Measurements from ENCODE around the gene TAPT1.

The TAPT1 gene

DNA sequence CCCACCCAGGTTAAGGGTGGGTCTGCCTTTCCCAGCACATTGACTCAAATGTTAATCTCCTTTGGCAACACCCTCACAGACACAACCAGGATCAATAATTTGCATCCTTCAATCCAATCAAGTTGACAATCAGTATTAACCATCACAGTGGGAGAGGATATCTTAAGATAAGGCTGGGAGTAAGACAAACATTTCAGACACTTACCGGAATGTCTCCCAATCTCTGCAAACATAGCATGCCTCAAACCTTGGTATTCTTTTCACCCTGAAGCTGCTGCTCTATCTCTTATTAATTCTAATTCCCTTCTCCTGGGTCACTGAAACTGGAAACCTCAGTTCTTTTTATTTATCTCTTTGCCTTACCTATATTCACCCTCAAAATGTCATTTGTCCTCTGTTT lies 19.0 kb upstream of the TAPT1 start:
- no peak for DNase-seq

DNA sequence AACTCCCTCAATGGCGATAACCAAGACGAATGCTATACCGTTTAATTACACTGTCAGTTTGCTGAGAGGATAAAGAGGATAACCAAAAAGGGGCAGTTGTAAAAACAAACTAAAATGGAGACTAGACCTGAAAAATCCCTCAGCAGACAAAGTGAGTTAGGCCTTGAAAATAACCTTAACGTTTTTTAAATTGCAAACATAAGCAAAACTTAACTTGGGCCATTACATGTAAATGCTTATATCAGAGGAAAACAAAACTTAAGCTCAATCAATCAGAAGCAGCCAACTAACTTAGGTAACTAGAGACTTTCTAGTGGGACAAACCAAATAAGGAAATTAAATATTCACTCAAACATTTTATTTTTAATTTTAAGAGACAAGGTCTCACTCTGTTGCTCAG lies 17.0 kb upstream of the TAPT1 start:
- DNase-seq: no peak

DNA sequence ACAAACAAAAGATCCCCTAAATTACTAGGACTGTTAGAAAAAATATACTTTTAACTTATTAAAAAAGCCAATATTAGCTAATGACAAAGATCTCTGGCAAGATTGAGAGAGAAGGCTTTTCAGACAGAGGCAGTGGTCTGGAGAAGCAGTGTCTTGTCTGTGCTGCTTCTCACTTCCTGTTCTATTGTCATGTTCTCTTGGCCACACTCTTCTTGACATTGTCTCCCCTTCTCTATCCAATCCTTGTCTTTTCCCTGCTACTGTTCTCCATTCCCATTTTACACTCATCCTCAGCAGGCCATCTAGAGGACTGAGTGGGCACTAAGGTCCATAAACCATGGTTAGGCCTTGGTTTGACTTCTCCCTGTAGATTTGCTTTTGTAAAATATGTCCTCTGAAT lies 14.0 kb upstream of the TAPT1 start:
- no peak for DNase-seq

GRCh38 chr4:16239086-16239485 lies 12.8 kb upstream of the TAPT1 start:
- no peak for DNase-seq

GRCh38 chr4:16238327-16238726 lies 12.1 kb upstream of the TAPT1 start:
- DNase-seq: no peak

DNA sequence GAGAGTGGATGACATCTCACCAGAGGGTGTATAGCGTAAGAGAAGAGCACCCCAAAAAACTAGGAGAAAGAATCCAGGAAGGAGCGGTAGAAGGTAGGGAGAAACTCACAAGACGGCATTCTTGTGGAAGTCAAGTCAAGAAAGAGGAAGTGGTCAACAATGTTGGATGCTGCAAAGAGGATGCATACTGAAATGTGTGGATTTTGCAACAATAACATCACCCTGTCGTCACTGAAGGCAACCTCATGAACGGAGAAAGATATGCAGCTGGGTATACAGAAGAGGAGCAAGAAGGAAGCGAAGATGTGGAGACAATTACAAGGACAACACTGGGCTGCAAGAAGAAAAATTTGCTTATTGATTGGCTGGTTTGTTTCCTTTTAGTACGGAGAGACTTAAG lies 11.4 kb upstream of the TAPT1 start:
- no peak for DNase-seq

GRCh38 chr4:16236402-16237023 lies 10.2 kb upstream of the TAPT1 start:
- DNase-seq: no peak

DNA sequence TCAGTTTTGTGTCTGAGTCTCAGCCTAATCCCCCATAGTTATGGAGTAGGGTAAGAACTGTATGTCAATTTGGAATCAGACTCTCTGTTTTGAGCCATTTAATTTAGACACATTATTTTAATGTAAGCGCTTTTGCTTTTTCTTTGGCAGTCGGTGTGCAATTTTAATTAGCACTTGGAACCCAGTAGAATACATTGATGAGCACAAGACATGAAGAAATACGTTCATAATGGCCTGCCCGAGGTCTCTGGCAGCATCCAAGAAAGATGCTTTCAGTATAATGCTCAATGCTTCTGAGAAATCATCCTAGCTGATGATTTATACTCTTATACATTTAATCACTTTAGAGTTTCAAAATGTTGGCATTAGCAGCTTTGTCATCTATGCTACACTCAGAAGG lies 8.9 kb upstream of the TAPT1 start:
- DNase-seq: no peak

- no peak for DNase-seq
Measured at GRCh38 chr4:16233569-16234177, 7.4 kb upstream of the TAPT1 start.

DNA sequence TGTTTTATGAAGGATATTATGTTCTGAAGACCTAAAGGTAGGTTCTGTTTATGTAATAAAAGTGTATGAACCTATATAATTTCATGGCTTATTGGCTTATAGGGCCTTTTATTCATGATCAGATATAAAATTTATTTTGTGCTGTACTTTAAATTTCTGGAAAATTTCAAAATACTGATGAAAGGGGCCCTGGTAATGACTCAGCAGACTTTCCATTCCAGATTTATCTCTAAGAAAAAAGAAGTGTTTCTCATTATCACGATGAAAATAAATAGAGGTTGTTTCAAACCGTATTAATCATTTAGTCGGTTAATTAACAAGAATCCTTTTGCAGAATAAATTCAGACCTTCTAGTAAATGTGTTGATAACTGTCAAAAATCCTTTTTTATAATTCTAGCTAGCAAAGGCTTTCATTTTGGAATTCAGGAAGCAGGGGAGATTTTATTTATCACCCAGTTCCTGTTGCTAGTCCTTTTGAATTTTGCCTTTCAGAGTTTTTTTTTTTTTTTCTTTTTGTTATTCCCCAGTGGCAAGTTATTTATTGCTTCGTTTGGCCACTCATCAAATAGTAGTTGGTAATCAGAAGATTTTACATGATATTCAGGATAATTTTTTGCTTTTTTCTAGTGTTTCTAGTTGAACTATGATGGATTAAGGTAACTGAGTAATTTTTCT lies 5.4 kb upstream of the TAPT1 start:
- no peak for DNase-seq

DNA sequence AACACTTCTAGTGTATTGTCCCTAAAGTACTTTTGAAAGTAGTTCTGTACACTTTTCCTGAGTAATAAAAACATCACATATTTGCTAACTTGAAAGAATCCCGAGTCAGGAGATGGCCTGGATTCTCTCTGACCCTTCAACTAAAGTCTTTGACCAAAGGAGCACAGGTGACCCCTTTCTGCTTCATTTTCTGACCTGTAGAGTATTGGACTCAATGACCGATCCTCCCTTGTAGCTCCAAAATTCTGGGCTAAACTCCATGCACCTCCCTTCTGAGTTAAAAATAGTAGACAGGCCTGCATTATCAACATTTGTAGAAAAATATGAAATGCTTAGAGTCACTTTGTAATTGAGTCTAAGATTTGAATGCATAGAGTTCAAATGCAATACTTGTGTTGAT lies 4.0 kb upstream of the TAPT1 start:
- DNase-seq: no peak

DNA sequence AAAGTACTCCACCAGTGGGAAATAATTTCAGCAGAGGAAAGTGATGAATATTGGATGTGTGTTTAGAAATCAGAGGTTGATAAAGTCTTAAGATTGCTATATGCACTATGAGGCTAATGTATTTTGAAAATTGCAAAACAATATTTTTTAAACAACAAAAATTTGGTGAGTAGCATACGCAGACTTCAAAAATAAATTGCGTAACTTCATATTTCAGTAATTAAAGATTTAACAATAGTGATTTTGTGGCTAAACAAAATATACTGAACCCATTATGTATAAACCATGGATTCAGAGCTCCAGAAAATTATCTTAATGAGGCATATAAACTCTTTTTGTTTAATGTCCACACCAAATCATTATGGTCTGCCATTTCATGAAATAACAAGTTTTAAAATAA lies 3.3 kb upstream of the TAPT1 start:
- DNase-seq: no peak

- no peak for DNase-seq
Measured at GRCh38 chr4:16227462-16227868, 1.2 kb upstream of the TAPT1 start.

DNA sequence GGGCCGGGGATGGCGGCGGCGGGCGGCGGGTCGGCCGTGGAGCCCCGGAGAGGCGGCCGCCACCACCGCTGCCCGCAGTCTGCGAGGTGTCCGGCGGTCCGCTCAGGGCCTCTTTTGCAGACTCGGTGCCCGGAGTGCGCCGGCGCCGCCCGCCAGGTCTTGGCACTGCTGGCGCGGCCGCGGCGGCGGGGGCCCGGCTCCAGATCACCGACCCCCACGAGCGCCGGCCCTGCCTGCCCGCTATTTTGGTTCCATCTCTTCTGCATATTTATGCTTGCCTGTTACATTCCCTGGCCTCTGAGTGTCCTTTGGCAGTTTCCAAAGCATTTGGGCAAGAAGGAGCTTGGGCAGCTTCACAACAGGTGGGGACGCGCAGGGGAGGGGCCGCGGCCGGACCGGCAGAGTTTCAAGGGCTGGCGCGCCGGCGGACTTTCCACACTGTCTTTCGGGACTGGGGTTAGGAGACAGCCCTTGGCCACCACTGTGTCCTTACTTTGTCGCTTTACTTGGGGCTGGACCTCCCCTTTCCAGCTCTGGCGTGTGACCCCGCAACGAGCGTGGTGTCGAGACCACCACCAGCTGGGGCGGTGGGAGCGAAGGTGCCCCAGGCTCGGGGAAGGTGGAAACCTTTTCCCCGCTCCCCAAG lies 668 bp upstream of the TAPT1 start:
- DNase-seq: no peak

DNA sequence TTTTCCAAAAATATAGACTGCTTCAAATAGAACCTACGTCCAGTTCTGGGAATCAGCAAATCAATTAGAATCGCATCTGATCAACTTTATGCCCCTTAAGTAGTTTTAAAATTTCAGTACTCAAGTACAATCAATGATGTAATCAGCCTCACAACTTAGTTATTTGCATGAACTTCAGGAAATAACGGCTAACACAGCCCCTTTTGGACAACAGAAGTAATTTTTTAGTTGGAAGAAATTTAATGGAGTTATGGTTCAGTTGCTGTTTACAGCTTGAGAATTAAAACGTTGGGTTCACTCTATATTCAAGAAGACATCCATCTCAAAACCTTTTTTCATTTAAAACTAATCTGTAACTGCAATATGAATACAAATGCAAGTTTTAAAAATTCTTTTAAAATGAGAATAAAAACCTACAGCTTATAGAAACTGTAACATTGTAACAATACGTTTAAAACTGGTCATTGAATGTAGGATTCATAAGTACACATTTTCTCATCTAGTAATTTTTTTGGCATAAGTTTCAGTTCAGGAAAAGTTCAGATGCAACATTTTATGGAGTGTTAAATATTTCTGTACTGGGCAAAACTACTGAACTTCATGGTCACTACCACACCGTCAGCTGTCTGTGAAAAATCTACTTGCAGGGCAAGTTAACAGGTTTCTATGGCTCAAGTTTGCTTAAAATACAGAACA lies 956 bp downstream of the TAPT1 start:
- no peak for DNase-seq

DNA sequence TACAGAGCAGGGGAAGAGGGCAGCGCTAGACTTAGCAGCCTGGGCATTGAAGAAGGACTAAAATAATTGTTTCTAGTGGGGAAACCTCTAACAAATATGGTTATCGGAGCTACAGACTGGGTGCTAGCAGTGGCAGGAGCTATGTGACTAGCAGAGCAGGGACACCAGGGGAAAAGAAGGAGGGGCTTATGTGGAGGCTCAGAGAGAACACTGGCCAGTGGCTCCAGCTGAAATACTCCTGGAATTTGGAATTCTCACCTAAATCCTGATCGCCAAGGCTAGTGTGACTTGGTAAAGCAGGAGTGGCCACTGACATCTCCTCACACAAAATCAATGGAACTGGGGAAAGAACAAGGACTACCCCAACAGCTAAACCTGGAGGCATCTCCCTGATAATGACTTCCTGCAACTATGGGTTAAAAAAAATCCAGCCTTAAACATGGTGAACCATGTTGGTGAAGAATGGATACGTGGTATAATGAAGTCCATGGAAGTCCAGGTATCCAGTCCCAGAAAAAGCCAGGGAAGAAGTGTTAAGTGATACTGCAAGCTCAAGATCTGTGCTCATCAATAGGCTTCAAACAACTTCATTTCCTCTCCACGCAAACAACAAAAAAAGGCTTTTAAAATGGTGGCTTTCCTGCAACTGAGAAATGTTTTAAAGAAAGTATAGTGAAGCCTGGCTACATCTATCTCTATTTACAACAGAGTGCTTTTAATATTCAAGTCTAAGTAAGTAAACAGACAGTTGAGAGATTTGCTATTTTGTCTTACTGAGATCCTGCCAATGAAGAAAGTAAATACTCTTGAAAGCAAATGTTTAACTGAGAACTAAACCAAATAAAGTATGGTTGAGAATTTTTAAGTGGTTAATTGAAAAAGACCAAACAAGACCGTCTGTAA lies 1.8 kb downstream of the TAPT1 start:
- no peak for DNase-seq

DNA sequence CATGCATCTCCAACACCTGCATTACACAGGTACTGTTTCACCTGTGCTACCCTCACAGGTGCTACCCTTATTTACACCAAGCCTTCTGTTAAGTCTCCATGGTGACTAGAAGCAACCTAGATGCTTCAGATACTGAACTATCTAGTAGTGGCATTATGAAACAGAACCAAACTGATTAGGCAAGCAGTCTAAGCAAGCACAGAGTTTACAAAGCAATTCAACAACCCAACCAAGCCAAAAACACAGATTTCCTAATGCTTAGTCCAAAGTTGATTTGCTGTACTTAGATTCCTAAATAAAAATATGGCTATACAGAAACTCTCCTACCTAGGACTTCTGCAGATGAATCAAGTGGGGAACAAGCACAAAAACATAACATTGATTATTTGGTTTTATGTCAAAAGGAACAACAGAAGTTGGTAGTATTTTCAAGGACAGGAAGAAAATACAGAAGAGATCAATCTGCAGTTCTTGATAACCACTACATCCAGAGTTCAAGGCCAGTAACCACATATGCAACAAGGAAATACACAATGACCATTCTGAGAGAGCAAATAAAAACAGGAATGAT lies 3.2 kb downstream of the TAPT1 start:
- DNase-seq: no peak

DNA sequence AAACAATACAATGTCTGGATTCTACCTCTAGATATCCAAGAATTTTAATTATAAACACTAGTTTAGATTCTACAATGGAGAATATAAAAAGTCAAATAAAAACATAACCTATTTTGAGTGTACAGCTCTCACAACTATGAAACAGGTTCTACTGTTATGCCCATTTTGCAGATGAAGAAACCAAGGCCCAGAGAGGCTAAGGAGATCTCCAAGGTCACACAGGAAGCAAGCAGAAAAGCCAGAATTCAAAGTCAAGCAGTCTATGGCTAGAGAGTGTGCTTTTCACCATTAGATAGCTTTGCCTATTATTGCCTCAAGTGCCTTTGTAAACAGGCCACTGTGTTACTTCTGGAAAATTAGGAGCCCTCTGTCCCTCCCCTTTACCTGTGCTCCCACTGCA lies 7.3 kb downstream of the TAPT1 start:
- DNase-seq: no peak

- no peak for DNase-seq
Measured at GRCh38 chr4:16217300-16218051, 8.8 kb downstream of the TAPT1 start.

DNA sequence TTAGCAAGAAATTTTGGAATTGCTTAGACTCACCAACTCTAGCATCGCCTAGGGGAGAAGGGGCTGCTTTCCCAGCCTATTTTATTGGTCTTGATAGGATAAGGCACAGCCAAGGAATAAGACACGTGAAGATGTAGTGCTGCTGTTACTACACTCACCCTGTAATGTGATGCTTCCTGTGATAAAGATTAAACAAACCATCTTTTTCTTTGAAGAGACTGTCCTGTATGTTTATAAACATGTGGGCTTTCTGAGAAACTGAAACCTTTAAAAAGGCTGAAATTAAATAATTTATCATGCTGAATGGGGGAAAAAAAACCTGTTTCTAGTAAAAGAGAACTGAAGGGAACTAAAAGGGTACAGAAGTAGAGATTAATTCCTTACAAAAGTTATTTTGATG lies 13.2 kb downstream of the TAPT1 start:
- no peak for DNase-seq

- no peak for DNase-seq
Measured at GRCh38 chr4:16212138-16212782, 14.0 kb downstream of the TAPT1 start.
